Measurements from ENCODE around the gene UBE2E1. TPM values are rescaled to one million over a fixed set of nuclear protein-coding genes. Genes with fewer than 3 reads are reported as not detected.
A peak's percentile ranks its signal among the peaks of the same experiment; 100 is the strongest.

Gene UBE2E1
- total and polyA plus RNA-seq, 10 donors = 62.6 to 106 (median 91.2) TPM

DNA sequence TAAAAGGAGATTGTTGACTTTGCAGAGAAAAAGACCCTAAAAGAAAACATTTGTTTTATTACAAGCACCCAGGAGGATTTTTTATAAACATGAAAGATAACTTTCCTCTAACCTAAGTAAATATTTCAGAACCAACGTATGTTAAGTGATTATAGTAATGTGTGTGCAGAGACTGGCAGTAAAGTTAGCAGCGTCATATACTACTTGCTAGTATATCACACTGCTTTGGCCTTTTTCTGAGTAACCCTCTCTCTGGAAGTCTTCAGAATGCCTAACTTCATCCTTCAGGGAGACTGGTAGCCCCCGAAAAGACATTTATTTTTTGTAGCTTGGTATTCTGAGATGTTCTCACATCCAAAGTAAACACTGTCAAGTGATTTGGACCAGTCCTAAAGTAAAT is 17.9 kb downstream of the UBE2E1 start:
- Histone ChIP-seq H3K4me3 (no peak overlapping the region), H3K9me3 (no peaks in the 10 kb centered on the region), H3K27me3 (replicated peaks in 1 of 7) (no peaks in the 10 kb centered on the region), H3K27ac (no peak overlapping the region), H3K36me3 (no peaks in the 10 kb centered on the region), H3K4me1 (peaks cover 19 to 97% (median 58%) of the 10 kb centered on the region in 6 donors)
- TF ChIP-seq, protein P1, sequence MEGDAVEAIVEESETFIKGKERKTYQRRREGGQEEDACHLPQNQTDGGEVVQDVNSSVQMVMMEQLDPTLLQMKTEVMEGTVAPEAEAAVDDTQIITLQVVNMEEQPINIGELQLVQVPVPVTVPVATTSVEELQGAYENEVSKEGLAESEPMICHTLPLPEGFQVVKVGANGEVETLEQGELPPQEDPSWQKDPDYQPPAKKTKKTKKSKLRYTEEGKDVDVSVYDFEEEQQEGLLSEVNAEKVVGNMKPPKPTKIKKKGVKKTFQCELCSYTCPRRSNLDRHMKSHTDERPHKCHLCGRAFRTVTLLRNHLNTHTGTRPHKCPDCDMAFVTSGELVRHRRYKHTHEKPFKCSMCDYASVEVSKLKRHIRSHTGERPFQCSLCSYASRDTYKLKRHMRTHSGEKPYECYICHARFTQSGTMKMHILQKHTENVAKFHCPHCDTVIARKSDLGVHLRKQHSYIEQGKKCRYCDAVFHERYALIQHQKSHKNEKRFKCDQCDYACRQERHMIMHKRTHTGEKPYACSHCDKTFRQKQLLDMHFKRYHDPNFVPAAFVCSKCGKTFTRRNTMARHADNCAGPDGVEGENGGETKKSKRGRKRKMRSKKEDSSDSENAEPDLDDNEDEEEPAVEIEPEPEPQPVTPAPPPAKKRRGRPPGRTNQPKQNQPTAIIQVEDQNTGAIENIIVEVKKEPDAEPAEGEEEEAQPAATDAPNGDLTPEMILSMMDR (IDR thresholded peaks at IDR 0.05 in 8 of 11, conservative IDR thresholded peaks at IDR 0.05 in 3 of 11) = no peak
- TF ChIP-seq POLR2A (IDR thresholded peaks at IDR 0.05) = no peak
- no peak for TF ChIP-seq POLR2AphosphoS5 (IDR thresholded peaks at IDR 0.05)
- WGBS, 5 donors = 79 to 92% (median 89%) methylated on average over 3 of the region's 3 CpGs
- DNase-seq = no peak
- intact Hi-C loops (cut with DNase I; ENCODE audit: low total_unique reads) = no loop called here

DNA sequence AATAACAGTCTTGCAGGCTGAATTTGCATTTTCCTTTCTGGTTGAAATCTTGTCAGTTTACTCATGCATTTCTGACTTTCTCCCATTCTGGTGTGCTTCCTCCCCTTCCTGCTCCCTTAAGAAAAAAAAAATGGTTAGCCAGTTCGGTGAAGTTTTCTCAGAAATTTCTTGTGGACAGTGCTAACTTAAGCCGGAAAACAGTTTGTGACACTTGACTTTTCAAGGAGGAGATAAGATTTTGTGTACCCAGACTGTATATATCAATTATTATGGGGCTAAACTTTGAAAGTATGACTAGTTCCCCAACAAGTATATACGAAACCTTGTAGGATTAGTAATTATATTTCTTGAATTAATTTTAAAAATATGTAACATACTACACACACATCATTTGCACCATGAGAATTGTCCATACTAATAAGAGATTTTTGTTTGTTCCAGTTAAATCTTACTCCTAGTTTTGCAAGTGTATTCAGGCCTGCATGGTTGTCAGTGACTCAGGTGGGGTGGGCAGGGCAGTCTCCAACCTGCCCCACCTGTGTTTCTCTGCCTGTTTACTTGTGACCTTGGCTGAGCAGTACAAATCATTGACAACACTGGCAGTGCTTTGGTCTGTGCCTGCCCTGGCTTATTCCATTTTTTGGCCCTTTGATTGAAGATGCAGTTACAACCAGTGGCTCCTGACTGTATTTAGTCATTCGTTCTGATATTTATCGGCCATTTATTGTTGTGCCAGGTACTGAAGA is 19.1 kb downstream of the UBE2E1 start:
- 51 to 68% (median 54%) methylated on average over 5 of the region's 5 CpGs for WGBS, 5 donors
- no peaks in the 10 kb centered on the region for H3K27me3 ChIP-seq (replicated peaks in 1 of 7)

DNA sequence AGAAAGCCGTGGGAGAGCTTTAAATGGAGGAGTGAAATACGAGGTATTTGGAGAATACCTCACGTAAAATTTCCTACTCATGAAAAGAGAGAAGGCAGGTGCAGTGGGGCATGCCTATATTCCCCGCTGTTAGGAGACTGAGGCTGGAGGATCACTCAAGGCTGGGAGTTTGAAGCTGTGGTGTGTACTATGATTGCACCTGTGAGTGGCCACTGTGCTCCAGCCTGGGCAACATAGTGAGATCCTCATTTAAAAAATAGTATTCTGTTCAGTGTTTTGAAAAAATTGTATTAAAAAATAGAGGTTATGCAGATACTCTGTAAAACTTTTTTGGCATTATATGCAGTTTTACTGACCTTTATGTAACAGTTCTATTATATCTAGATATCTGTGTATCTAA is 20.0 kb downstream of the UBE2E1 start:
- TF ChIP-seq, protein P1 (IDR thresholded peaks at IDR 0.05 in 8 of 11, conservative IDR thresholded peaks at IDR 0.05 in 3 of 11) = no peak
- TF ChIP-seq POLR2A (IDR thresholded peaks at IDR 0.05) (no peak), POLR2AphosphoS5 (IDR thresholded peaks at IDR 0.05) (no peak)
- Histone ChIP-seq H3K36me3 (no peaks in the 10 kb centered on the region), H3K4me1 (peaks cover 24 to 97% (median 60%) of the 10 kb centered on the region in 6 donors), H3K4me3 (no peak overlapping the region), H3K27me3 (replicated peaks in 1 of 7) (no peaks in the 10 kb centered on the region), H3K27ac (no peak overlapping the region), H3K9me3 (no peaks in the 10 kb centered on the region)
- 86 to 98% (median 94%) methylated on average over 4 of the region's 4 CpGs for WGBS, 5 donors
- intact Hi-C loops (cut with DNase I; ENCODE audit: low total_unique reads) = no loop called here
- no peak for DNase-seq

More for the DNA sequence above, 19.1 kb downstream of the UBE2E1 start:
- H3K4me3 ChIP-seq = no peak overlapping the region
- DNase-seq = no peak
- intact Hi-C loops (cut with DNase I; ENCODE audit: low total_unique reads) = no loop called here
- H3K36me3 ChIP-seq = no peaks in the 10 kb centered on the region
- H3K4me1 ChIP-seq = peaks cover 16 to 97% (median 57%) of the 10 kb centered on the region in 6 donors
- H3K27ac ChIP-seq = peak overlapping the region in 1 of 8 donors; percentile 14
- no peaks in the 10 kb centered on the region for H3K9me3 ChIP-seq
- TF ChIP-seq, protein P1 (IDR thresholded peaks at IDR 0.05 in 8 of 11, conservative IDR thresholded peaks at IDR 0.05 in 3 of 11) = no peak
- TF ChIP-seq POLR2A (IDR thresholded peaks at IDR 0.05) (no peak), POLR2AphosphoS5 (IDR thresholded peaks at IDR 0.05) (no peak)

DNA sequence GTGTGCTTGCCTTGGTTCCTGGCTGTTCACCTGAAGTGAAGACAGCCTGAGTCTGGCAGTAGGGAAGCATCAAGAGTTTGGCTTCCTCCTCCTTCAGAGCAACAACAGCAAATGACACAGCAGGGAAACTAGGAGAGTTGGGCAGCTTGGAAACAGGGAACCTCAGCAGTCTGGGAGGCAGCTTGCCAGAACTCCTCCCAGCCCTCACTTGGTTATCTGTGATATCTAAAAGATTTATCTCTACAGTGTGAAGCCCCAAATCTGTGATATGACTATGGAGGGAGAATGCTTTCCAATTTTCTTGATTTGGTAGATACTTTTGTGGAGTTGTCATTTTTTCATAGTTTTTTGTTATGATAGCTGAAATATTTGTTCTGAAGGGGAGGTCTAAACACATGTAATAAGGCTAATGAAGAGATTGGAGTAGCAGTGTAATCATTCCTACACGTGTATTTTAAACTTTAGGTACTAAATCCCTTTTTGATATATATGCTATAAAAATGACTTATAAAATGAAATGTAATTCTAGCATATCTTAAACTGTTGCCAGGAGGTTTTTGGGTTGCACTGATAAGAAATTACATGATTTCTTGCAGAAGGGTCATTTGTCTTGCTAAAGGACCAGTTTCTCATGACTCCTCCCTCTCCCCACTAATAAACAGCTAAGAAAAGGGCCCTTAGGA is 20.8 kb downstream of the UBE2E1 start:
- H3K9me3 ChIP-seq = no peaks in the 10 kb centered on the region
- WGBS, 5 donors = 51 to 70% (median 62%) methylated on average over 1 of the region's 1 CpG
- peaks cover 25 to 100% (median 65%) of the 10 kb centered on the region in 6 donors for H3K4me1 ChIP-seq
- H3K27ac ChIP-seq = peak overlapping the region in 1 of 8 donors; percentile 33
- TF ChIP-seq POLR2AphosphoS5 (IDR thresholded peaks at IDR 0.05) = no peak
- TF ChIP-seq, protein P1 (IDR thresholded peaks at IDR 0.05 in 8 of 11, conservative IDR thresholded peaks at IDR 0.05 in 3 of 11) = no peak
- no peak for TF ChIP-seq POLR2A (IDR thresholded peaks at IDR 0.05)
- H3K27me3 ChIP-seq (replicated peaks in 1 of 7) = no peaks in the 10 kb centered on the region
- H3K36me3 ChIP-seq = no peaks in the 10 kb centered on the region
- H3K4me3 ChIP-seq = no peak overlapping the region
- intact Hi-C loops (cut with DNase I; ENCODE audit: low total_unique reads) = no loop called here
- DNase-seq = no peak
